Astrocyte (in vitro differentiated cells and primary cell): ENCODE measurements around the gene SYT2. TPM values are rescaled to one million over a fixed set of nuclear protein-coding genes. Genes with fewer than 3 reads are reported as not detected.

Experiments
- DNase-seq: peaks from one replicate; pipeline ENCODE4 v3.0.0-alpha.2; 2010; ENCODE audit warnings: low read depth
- FAIRE-seq: peaks from 2 replicates; lab custom pipeline; 2011; peaks lifted over from hg19 to GRCh38; lab: Jason Lieb, UNC
- H2AFZ ChIP-seq: 2 replicates; pipeline ENCODE4 v1.6.0; 2012; ENCODE audit warnings: low read depth, low read length, inconsistent platforms
- H3K27ac ChIP-seq: 2 replicates; pipeline ENCODE4 v1.5.1; 2011; ENCODE audit warnings: low read depth, low read length, inconsistent platforms
- H3K27me3 ChIP-seq: 2 replicates; pipeline ENCODE4 v1.6.0; 2011; ENCODE audit warnings: low read length, inconsistent platforms; ENCODE audit not compliant: insufficient read depth
- H3K36me3 ChIP-seq: 2 replicates; pipeline ENCODE4 v1.5.1; 2011; ENCODE audit warnings: low read length, inconsistent platforms; ENCODE audit not compliant: insufficient read depth
- H3K4me1 ChIP-seq: 2 replicates; pipeline ENCODE4 v1.5.1; 2011; ENCODE audit warnings: low read length, inconsistent platforms; ENCODE audit not compliant: insufficient read depth
- H3K4me2 ChIP-seq: 2 replicates; pipeline ENCODE4 v1.6.0; 2012; ENCODE audit warnings: low read length, inconsistent platforms
- H3K4me3 ChIP-seq: 2 replicates; pipeline ENCODE4 v1.5.1; 2011; ENCODE audit warnings: low read depth, mild to moderate bottlenecking, low read length, inconsistent platforms; ENCODE audit not compliant: insufficient read depth
- H3K79me2 ChIP-seq: 2 replicates; pipeline ENCODE4 v1.6.0; 2012; ENCODE audit warnings: mild to moderate bottlenecking, low read length, inconsistent platforms; ENCODE audit not compliant: insufficient read depth
- H3K9ac ChIP-seq: 2 replicates; pipeline ENCODE4 v1.6.0; 2012; ENCODE audit warnings: mild to moderate bottlenecking, low read length, inconsistent platforms
- H3K9me3 ChIP-seq: 2 replicates; pipeline ENCODE4 v1.5.1; 2012; ENCODE audit warnings: low read depth, mild to moderate bottlenecking, low read length, inconsistent platforms; ENCODE audit not compliant: insufficient read depth
- H4K20me1 ChIP-seq: 2 replicates; pipeline ENCODE4 v1.6.0; 2012; ENCODE audit warnings: low read length, inconsistent platforms; ENCODE audit not compliant: insufficient read depth
- H3K27ac Mint-ChIP-seq: one replicate; pipeline ENCODE4 v1.8.0; 2021; ENCODE audit warnings: mild to moderate bottlenecking, mixed read lengths; ENCODE audit not compliant: unreplicated experiment
- H3K27me3 Mint-ChIP-seq: one replicate; pipeline ENCODE4 v1.8.0; 2021; ENCODE audit warnings: low read depth, mixed read lengths; ENCODE audit not compliant: unreplicated experiment
- H3K36me3 Mint-ChIP-seq: one replicate; pipeline ENCODE4 v1.8.0; 2021; ENCODE audit warnings: low read depth, mixed read lengths; ENCODE audit not compliant: unreplicated experiment
- H3K4me1 Mint-ChIP-seq: one replicate; pipeline ENCODE4 v1.8.0; 2021; ENCODE audit warnings: low read depth, mixed read lengths; ENCODE audit not compliant: unreplicated experiment
- H3K4me3 Mint-ChIP-seq: one replicate; pipeline ENCODE4 v1.8.0; 2021; ENCODE audit warnings: mild to moderate bottlenecking, moderate library complexity, mixed read lengths; ENCODE audit not compliant: unreplicated experiment
- H3K9me3 Mint-ChIP-seq: one replicate; pipeline ENCODE4 v1.8.0; 2021; ENCODE audit warnings: mild to moderate bottlenecking, mixed read lengths; ENCODE audit not compliant: unreplicated experiment
- EZH2 ChIP-seq: IDR thresholded peaks from 2 replicates; pipeline ENCODE4 v1.6.1; 2012; ENCODE audit warnings: mild to moderate bottlenecking, low read length, inconsistent platforms; ENCODE audit not compliant: insufficient read depth
- total RNA-seq: library from RNA; stranded (reverse); gene quantifications from 2 replicates; pipeline ENCODE4 v1.2.1, GENCODE V29; 2021
- TF ChIP-seq, protein P1 (sequence below): IDR thresholded peaks from 2 replicates; pipeline ENCODE4 v1.5.1; 2011; ENCODE audit warnings: low read depth, mild to moderate bottlenecking, inconsistent platforms, low read length, moderate library complexity; ENCODE audit not compliant: insufficient read depth

The SYT2 gene
- total RNA-seq, 1 donor from 2014 or later: 0.27 TPM

- Histone ChIP-seq H3K4me3 (no peak overlapping the region), H3K4me1 (no peaks in the 10 kb centered on the region), H3K79me2 (no peaks in the 10 kb centered on the region), H3K9ac (no peak overlapping the region), H4K20me1 (no peaks in the 10 kb centered on the region), H3K9me3 (no peaks in the 10 kb centered on the region), H3K4me2 (no peak overlapping the region), H3K27me3 (peaks cover 64% of the 10 kb centered on the region), H2AFZ (no peak overlapping the region), H3K36me3 (no peaks in the 10 kb centered on the region), H3K27ac (no peak overlapping the region)
- H3K36me3 Mint-ChIP-seq: no peaks in the 10 kb centered on the region
- no peak for TF ChIP-seq EZH2
- TF ChIP-seq, protein P1, sequence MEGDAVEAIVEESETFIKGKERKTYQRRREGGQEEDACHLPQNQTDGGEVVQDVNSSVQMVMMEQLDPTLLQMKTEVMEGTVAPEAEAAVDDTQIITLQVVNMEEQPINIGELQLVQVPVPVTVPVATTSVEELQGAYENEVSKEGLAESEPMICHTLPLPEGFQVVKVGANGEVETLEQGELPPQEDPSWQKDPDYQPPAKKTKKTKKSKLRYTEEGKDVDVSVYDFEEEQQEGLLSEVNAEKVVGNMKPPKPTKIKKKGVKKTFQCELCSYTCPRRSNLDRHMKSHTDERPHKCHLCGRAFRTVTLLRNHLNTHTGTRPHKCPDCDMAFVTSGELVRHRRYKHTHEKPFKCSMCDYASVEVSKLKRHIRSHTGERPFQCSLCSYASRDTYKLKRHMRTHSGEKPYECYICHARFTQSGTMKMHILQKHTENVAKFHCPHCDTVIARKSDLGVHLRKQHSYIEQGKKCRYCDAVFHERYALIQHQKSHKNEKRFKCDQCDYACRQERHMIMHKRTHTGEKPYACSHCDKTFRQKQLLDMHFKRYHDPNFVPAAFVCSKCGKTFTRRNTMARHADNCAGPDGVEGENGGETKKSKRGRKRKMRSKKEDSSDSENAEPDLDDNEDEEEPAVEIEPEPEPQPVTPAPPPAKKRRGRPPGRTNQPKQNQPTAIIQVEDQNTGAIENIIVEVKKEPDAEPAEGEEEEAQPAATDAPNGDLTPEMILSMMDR: no peak
- H3K4me1 Mint-ChIP-seq: no peaks in the 10 kb centered on the region
- DNase-seq (no peak), FAIRE-seq (no peak)
- H3K9me3 Mint-ChIP-seq: no peaks in the 10 kb centered on the region
- no peak overlapping the region for H3K27ac Mint-ChIP-seq
- no peak overlapping the region for H3K4me3 Mint-ChIP-seq
- peaks cover 86% of the 10 kb centered on the region for H3K27me3 Mint-ChIP-seq
Observed at GRCh38 chr1:202704601-202705000, 5.7 kb downstream of the SYT2 start.

- Histone ChIP-seq H3K9ac (no peak overlapping the region), H2AFZ (no peak overlapping the region), H3K4me1 (no peaks in the 10 kb centered on the region), H4K20me1 (no peaks in the 10 kb centered on the region), H3K4me2 (no peak overlapping the region), H3K4me3 (no peak overlapping the region), H3K79me2 (no peaks in the 10 kb centered on the region), H3K27ac (no peak overlapping the region), H3K9me3 (no peaks in the 10 kb centered on the region), H3K36me3 (no peaks in the 10 kb centered on the region), H3K27me3 (peaks cover 56% of the 10 kb centered on the region)
- Mint-ChIP-seq H3K27me3 (peaks cover 81% of the 10 kb centered on the region), H3K9me3 (no peaks in the 10 kb centered on the region), H3K36me3 (no peaks in the 10 kb centered on the region), H3K4me1 (peaks cover 3% of the 10 kb centered on the region), H3K27ac (no peak overlapping the region), H3K4me3 (no peak overlapping the region)
- DNase-seq: no peak
- no peak for FAIRE-seq
- TF ChIP-seq, protein P1: no peak
- TF ChIP-seq EZH2: no peak
Observed at GRCh38 chr1:202703191-202703590, 7.1 kb downstream of the SYT2 start.

- Histone ChIP-seq H3K79me2 (no peaks in the 10 kb centered on the region), H3K27me3 (peaks cover 56% of the 10 kb centered on the region), H3K9ac (no peak overlapping the region), H3K36me3 (no peaks in the 10 kb centered on the region), H2AFZ (no peak overlapping the region), H4K20me1 (no peaks in the 10 kb centered on the region), H3K4me1 (no peaks in the 10 kb centered on the region), H3K27ac (no peak overlapping the region), H3K4me2 (no peak overlapping the region), H3K4me3 (no peak overlapping the region), H3K9me3 (no peaks in the 10 kb centered on the region)
- Mint-ChIP-seq H3K36me3 (peaks cover 1% of the 10 kb centered on the region), H3K4me1 (peaks cover 3% of the 10 kb centered on the region), H3K27me3 (peaks cover 78% of the 10 kb centered on the region), H3K4me3 (no peak overlapping the region), H3K27ac (no peak overlapping the region), H3K9me3 (no peaks in the 10 kb centered on the region)
- FAIRE-seq: no peak
- no peak for DNase-seq
- no peak for TF ChIP-seq EZH2
- TF ChIP-seq, protein P1: no peak
Observed at GRCh38 chr1:202702088-202702487, 8.2 kb downstream of the SYT2 start.
